Hepatocyte (in vitro differentiated cells): ENCODE measurements around the gene NBAS.

Experiments used
- CTCF ChIP-seq: fragments of 200-600 bp; sonication (generic); IDR thresholded peaks from 2 replicates; pipeline ENCODE4 v1.5.1; 2016; ENCODE audit warnings: antibody characterized with exemption, mild to moderate bottlenecking; ENCODE audit not compliant: poor library complexity
- EZH2 ChIP-seq: fragments of 200-600 bp; sonication (generic); IDR thresholded peaks from 2 replicates; pipeline ENCODE4 v1.6.1; 2016; ENCODE audit warnings: antibody characterized with exemption, mild to moderate bottlenecking, borderline replicate concordance
- EZH2phosphoT487 ChIP-seq: fragments of 200-600 bp; sonication (generic); IDR thresholded peaks from one replicate; pipeline ENCODE4 v1.6.1; 2018; ENCODE audit warnings: antibody characterized with exemption, mild to moderate bottlenecking, low read depth, moderate library complexity; ENCODE audit not compliant: unreplicated experiment, severe bottlenecking

GRCh38 chr2:15486770-15487169, 74.4 kb downstream of the NBAS start:
- TF ChIP-seq CTCF, result no peak
- TF ChIP-seq EZH2, result no peak
- no peak for TF ChIP-seq EZH2phosphoT487
